Ramos (cell line): ENCODE measurements around the gene DAP.
"Not testable (repeated sequence)": the region's sequence is repeated elsewhere in the genome, so short reads cannot be mapped to it uniquely, and the experiment has no call there.

Experiments used
- in situ Hi-C: fragments of 300-500 bp; cut with MboI; formaldehyde crosslinking; loops from one replicate; pipeline ENCODE4 v1.14.3; 2022; ENCODE audit warnings: low sequenced_read_pairs; ENCODE audit not compliant: unreplicated experiment

The DAP gene

GRCh38 chr5:10761185-10761932 is at the start of gene DAP:
TSS of gene DAP (minus strand) at chr5:10761234. CDS start at chr5:10761068, 166 bp downstream.
- in situ Hi-C loops, result no loop called here

- in situ Hi-C loops, result no loop called here
Measured at GRCh38 chr5:10808347-10809226, 47.6 kb upstream of the DAP start.

DNA sequence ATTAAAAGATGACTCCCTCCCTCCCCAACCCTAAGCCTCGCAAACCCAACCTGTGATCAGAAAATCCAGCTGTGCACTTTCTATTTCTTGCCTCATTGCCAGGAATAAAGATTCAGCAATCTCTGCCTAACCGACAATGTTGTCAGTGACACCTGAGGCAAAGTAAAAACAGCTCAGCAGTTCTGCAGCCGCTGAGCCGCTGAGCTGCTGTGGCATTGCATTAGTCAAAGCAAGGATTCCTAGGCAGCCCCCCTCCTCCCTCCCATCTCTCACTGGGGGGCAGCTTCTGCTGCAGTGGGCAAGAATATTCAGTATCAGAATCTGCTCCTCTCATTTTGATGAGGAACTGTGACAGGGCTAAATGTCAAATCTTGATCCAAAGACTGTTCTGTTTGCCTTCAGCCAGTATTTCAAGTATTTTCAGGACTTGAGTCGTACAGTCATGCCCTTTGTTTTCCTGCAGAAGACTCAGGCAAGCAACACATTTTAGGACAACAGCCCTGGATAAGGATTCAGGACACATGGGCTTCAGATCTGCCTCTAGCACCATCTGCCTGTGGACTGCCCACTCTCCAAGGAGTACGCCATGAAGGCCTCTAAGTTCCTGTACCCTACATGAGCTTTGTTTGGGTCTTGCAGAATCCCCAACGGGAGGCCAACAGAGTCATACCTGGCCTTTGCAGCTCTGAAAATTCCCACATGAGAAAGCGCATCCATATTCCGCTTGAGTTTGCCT is 41.1 kb upstream of the DAP start:
- in situ Hi-C loops, result no loop called here

DNA sequence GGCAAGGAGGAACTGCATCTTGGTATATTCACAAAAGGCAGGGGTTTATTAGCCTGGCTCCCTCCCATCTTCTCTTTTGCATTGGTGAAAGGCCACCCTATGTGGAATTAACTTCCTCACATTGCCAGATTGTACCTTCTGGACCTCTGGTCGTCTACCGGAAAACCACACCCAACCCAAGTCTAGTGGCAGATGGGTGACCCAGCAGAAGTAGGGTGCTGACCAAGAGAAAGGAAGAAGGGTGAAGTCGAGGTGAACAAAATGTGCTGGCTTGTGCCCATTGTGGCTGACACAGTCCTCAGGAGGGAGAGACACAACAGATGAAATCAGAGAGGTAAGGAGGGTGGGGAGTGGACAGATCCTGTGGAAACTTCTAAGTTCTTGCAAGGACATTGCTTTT is 39.8 kb upstream of the DAP start:
- in situ Hi-C loops, result no loop called here

GRCh38 chr5:10797261-10797660 is 36.2 kb upstream of the DAP start:
- in situ Hi-C loops, result no loop called here

GRCh38 chr5:10793785-10794184 is 32.8 kb upstream of the DAP start:
- in situ Hi-C loops, result no loop called here

DNA sequence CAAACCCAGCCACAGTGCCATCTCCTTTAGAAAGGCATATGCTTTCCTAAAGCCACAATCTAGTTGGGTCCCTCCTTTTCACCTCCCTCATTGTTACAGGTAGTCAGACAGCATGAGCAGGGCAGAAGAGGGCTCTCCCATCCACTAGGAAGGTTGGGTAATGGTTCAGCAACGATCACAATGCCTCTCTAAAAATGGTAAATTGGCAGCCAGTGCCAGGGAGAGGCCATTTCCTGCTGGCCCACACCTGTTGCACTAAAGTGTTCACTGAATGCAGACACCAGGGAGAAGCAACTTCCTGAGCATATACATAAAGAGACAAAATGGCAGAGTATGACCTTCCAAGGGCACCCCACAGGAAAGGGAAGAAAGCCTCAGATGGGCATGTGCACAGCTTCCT is 31.3 kb upstream of the DAP start:
- in situ Hi-C loops, result no loop called here

DNA sequence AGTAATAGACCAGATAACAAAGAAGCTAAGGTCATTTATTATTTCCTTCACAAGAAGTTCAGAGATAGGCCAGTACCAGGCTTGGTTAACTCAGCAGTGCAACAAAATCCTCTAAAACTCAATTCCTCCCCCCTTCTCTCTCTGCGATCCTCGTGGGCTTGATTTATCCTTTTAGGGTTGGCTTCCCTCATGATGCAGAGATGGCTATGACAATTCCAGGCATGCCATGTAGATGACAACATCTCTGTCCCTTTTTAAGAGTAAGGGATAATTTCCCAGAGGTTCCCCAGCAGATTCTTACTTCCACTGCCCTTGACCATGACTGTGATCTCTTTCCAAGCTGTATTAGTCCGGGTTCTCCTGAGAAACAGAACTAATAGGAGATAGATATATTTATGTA is 28.7 kb upstream of the DAP start:
- in situ Hi-C loops, result no loop called here

DNA sequence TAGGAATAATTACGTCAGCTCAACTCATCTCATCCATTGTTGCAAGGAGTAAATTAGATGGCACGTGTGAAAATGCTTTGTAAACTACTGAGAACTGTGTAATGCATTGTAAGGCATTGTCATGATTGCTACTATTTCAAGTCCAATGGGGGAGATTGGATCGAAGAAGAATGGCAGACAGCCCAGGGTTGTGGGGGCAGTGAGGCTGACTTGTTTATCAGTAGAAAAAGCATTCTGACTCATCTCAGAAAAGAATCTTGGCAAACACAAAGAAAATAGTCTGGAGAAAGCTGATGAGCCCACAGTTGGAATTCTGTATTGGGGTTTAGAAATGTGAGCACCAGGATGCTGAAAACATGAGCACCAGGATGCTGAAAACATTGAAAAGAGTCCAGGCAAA is 28.0 kb upstream of the DAP start:
- in situ Hi-C loops, result no loop called here

- in situ Hi-C loops, result no loop called here
Measured at GRCh38 chr5:10788358-10788757, 27.3 kb upstream of the DAP start.

DNA sequence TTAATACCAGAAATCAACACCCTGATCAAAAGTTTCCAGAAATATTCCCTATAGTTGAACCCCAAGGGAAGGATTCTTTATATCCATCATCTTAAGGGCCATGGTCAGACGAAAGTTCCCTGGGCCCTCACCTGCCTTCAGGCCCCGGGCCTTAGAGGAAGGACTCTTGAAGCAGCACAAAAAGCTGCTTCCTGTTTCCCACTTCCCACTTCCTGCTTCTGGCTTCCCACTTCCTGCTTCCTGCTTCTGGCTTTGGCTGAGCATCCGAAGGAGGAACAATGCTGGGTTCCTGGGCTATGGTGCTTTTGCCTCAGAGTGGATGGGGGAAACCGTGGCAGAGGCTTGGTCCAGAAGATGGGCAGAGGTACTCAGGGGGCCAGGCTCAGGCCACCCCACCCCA is 25.8 kb upstream of the DAP start:
- in situ Hi-C loops, result no loop called here

DNA sequence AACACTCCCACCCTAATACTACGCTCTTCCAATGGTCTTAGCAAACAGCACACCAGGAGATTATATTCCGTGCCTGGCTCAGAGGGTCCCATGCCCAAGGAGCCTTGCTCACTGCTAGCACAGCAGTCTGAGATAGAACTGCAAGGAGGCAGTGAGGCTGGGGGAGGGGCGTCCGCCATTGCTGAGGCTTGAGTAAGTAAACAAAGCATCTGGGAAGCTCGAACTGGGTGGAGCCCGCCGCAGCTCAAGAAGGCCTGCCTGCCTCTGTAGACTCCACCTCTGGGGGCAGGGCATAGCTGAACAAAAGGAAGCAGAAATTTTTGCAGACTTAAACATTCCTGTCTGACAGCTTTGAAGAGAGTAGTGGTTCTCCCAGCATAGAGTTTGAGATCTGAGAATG is 19.2 kb upstream of the DAP start:
- in situ Hi-C loops, result not testable (repeated sequence)

DNA sequence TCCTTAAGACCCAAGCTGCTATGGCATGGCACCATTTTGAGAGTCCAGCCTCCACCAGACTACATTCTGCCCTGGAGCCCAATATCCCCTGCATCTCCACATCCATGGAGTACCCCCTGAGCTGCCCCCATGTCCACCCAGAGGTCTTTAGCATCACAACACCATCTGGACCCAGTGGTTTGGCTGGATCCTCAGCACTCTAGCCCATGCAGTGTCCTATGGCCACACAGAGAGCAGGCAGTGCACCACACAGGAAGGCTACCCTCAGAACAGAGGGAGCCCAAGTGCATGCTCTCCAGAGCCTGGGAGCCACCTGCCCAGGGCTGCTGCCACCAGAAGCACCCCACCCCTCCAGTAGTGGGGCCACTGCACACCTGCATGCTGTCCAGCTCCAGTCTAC is 18.6 kb upstream of the DAP start:
- in situ Hi-C loops, result no loop called here

DNA sequence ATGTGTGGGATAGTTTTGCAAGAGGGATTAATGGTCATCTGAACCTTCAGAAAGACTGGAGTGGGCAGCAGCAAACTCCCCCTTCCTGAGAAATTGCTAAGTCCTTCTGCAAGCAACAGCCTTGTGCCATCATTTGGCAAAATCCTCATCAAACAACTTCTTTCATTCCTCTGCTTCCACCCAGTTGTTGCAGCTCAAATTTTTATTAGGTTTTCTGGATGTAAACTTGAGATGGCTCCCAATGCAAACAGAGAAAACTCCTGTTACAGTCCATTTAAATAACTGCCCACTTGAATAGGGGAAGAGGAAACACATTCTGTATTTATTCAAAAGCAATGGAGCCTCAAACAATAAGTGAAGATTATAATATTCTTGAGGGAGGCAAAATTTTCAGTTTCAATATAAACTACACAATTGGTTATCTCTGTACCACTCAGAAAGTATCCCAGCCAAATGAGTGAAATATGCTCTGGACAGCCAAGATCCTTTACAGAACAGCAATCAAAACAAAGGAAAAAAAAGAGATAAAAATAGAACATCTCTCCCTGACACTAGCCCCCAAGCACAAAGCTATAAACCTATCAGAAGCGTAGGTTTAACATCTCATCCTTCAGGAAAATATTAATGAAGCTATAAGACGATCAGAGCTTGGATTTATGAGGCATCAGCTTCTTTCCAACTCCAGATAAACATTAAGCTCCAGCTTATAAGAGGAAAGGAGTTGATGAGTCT is 17.3 kb upstream of the DAP start:
- in situ Hi-C loops, result no loop called here

- in situ Hi-C loops, result no loop called here
Measured at GRCh38 chr5:10775646-10776045, 14.6 kb upstream of the DAP start.

DNA sequence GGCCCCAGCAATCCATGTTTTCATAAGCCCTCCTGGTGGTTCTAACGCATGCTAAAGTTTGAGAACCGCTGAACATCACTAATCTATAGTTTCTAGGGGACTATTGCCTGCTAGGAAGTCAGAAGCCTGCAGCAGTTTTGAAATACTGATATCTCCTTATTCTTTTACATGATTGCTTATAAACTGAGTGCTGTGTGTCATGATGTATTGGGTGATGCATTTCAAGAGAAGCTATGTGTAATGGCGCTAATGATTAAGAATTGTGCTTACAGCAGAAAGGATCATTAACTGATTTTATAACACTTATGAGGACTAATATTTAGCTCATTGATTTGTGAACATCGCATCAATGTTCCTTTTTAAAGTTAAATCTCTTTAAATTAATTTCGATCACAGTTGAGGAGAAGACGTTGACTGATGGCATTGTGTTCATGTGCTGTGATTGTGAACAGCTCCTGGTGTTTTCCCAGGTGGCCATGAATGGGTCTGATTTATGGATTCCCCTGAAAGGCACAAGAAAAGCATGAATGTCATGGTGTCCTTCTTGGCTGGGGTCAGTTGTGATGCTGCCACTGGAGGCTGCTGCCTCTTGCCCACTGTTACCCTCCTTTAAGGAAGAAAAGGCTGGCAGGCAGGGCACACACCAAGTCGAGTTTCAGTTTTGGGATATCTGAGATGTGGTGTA is 12.0 kb upstream of the DAP start:
- in situ Hi-C loops, result no loop called here

GRCh38 chr5:10768328-10768899 is 7.4 kb upstream of the DAP start:
- in situ Hi-C loops, result no loop called here

- in situ Hi-C loops, result no loop called here
Measured at GRCh38 chr5:10762776-10763500, 1.9 kb upstream of the DAP start.
